Measurements from ENCODE around the gene NAV2. TPM values are rescaled to one million over a fixed set of nuclear protein-coding genes. Genes with fewer than 3 reads are reported as not detected.

NAV2 gene
- total RNA-seq, 1 experiment from 2014 or later: 46.3 TPM

- no peak overlapping the region for H3K14ac ChIP-seq (ENCODE audit: insufficient read depth, low read length)
- H4K5ac ChIP-seq (ENCODE audit: insufficient read length, low read depth, low read length): no peak overlapping the region
- no peak overlapping the region for H3K4ac ChIP-seq (ENCODE audit: low read depth, low read length)
- H3K79me2 ChIP-seq (ENCODE audit: insufficient read depth, low read length): no peaks in the 10 kb centered on the region
- TF ChIP-seq, protein P1, sequence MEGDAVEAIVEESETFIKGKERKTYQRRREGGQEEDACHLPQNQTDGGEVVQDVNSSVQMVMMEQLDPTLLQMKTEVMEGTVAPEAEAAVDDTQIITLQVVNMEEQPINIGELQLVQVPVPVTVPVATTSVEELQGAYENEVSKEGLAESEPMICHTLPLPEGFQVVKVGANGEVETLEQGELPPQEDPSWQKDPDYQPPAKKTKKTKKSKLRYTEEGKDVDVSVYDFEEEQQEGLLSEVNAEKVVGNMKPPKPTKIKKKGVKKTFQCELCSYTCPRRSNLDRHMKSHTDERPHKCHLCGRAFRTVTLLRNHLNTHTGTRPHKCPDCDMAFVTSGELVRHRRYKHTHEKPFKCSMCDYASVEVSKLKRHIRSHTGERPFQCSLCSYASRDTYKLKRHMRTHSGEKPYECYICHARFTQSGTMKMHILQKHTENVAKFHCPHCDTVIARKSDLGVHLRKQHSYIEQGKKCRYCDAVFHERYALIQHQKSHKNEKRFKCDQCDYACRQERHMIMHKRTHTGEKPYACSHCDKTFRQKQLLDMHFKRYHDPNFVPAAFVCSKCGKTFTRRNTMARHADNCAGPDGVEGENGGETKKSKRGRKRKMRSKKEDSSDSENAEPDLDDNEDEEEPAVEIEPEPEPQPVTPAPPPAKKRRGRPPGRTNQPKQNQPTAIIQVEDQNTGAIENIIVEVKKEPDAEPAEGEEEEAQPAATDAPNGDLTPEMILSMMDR (conservative IDR thresholded peaks at IDR 0.05): no peak
- peaks cover 68 to 86% (median 78%) of the 10 kb centered on the region in 3 experiments for H3K36me3 Mint-ChIP-seq (ENCODE audit: insufficient read depth in 1 of 3, low read depth in 3 of 3)
- no peak for DNase-seq
- H4K8ac ChIP-seq (replicated peaks; ENCODE audit: insufficient read length, low read depth, low read length): no peak overlapping the region
- no peaks in the 10 kb centered on the region for H3K9me3 ChIP-seq (ENCODE audit: control insufficient read depth, low read depth, low read length)
- no peak overlapping the region for H2AFZ ChIP-seq (ENCODE audit: low read length)
- H2BK120ac ChIP-seq (ENCODE audit: low read depth, low read length, poor library complexity, severe bottlenecking): no peak overlapping the region
- WGBS (ENCODE audit: extremely low coverage, insufficient read length, low lambda C conversion rate): no CpG with 5 or more reads among the region's 7 CpGs
- no peaks in the 10 kb centered on the region for H4K20me1 ChIP-seq (ENCODE audit: control insufficient read depth, insufficient read depth, insufficient read length)
- no peaks in the 10 kb centered on the region for H3K79me1 ChIP-seq (ENCODE audit: insufficient read depth, low read depth, low read length, poor library complexity, severe bottlenecking)
- no peak overlapping the region for H2BK15ac ChIP-seq (ENCODE audit: low read depth, low read length)
- H2BK5ac ChIP-seq (ENCODE audit: insufficient read length, low read length): no peak overlapping the region
- no peaks in the 10 kb centered on the region for H3K9me3 Mint-ChIP-seq
- no peak overlapping the region for H4K91ac ChIP-seq (ENCODE audit: insufficient read length, low read depth, low read length)
- H3T11ph ChIP-seq (ENCODE audit: low read length): no peak overlapping the region
- no peak overlapping the region for H3K27ac ChIP-seq (ENCODE audit: insufficient read length, low read depth, low read length)
- no peak overlapping the region for H3K4me2 ChIP-seq (ENCODE audit: insufficient read depth, insufficient read length, low read length)
- H3K4me3 Mint-ChIP-seq: no peak overlapping the region
- no peak overlapping the region for H3K23ac ChIP-seq (ENCODE audit: insufficient read length, low read depth, low read length)
- no peaks in the 10 kb centered on the region for H3K4me1 ChIP-seq (ENCODE audit: insufficient read depth, low read length)
- H3K27ac Mint-ChIP-seq: no peak overlapping the region
- no peak overlapping the region for H2AK5ac ChIP-seq (ENCODE audit: insufficient read length, low read length)
- H2BK20ac ChIP-seq (ENCODE audit: low read depth, low read length, poor library complexity, severe bottlenecking): no peak overlapping the region
- H2BK12ac ChIP-seq (ENCODE audit: insufficient read length, low read depth, low read length): no peak overlapping the region
- H3K9ac ChIP-seq (ENCODE audit: extremely low read depth, insufficient read length, low read length): no peak overlapping the region
- peaks cover 3 to 8% of the 10 kb centered on the region in 2 experiments; a peak in 2 of 4 replicates for H3K4me1 Mint-ChIP-seq
- no peaks in the 10 kb centered on the region for H3K23me2 ChIP-seq (ENCODE audit: insufficient read length, low read depth, low read length, poor library complexity, severe bottlenecking)
- H3K27me3 ChIP-seq (ENCODE audit: insufficient read depth, low read length): no peaks in the 10 kb centered on the region
- no peak overlapping the region for H3K18ac ChIP-seq (ENCODE audit: insufficient read length, low read depth, low read length)
- H3K27me3 Mint-ChIP-seq (ENCODE audit: low read depth): no peaks in the 10 kb centered on the region
- no peak overlapping the region for H3K56ac ChIP-seq (ENCODE audit: insufficient read length, low read depth, low read length)
These were observed 390.6 kb downstream of the NAV2 start for GRCh38 chr11:20103281-20103680.
